Measurements from ENCODE around the gene LEO1.

LEO1 gene

DNA sequence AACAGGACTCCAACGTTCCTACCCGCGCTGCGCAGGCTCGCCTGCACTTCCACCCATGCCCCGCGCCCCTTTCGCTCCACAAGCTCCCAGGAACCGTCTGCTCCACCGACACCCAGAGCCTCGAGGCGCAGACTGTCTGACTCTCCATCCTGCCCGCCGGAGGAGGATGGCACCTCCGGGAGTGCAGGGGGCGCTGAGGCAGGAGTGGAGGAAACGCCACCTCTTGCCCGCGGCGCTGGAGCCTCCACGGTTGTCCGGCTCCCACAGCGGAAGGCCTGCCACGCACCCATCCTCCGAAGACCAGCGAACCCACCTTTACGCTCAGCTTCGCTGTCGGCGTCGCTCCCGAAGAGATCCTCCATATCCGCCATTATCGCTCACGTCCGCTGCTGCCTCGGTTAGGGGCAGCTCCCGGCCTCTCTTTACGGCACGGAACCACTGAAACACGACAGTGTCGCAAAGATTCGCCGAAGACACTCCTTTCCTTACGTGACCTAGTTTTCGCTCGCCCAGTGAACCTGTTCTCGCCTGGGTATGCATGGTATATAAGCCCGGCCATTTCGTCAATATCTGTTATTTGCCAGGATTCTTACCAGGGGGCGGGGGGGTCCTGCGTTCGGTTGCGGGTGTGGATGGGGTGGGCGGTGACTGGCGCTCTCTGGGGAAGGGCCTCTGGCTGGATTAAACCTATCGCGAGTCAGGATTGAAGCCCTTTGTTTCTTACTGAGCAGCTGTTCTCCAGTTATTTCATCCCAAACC is at the start of gene LEO1:
TSS of gene LEO1 (minus strand) at position 404 of the 759 bp plus-strand sequence. CDS start at position 371, 33 bp downstream.
- DNase-seq = peak; percentile 97

GRCh38 chr15:52021128-52021671 is 49.6 kb upstream of the LEO1 start:
- no peak for DNase-seq

DNA sequence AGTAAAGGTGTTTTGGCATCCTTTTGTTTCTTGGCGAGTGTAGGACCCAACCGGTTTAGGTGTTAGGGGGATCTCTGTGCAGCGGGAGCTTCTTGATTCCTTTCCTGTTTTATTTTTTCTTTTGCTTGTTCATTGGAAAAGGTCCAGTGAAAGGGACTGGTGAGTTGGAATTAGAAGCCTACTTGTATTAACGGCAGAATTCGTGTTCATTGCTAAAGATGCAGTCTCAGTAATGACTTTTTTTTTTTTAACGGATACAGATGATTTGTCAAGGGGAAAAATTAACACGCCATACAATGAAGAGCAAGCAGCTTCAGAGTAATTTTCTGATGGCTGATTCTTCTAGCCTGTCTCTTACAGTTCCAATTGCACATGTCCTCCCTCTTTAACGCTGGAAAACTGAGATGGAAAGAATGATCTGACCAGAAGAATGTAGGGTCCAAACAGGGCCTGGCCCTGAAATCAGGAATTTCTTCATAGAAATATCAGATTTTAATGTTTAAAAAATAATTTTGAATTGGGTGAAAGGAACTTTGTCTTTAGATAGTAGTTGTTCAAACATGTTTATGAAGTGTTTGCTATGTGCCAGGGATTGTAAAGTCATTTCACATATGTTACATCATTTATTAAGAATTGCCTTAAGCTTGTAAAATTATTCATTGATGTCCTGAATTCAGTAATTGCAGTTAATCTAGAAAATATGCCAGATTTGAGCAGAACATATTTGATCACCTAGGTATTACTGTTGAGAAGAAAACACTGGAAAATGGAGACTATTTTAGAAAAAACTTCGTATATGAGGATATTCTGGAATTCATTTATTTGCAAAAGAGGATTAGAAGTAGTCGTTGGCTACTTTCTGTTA is 48.9 kb upstream of the LEO1 start:
- DNase-seq = no peak

DNA sequence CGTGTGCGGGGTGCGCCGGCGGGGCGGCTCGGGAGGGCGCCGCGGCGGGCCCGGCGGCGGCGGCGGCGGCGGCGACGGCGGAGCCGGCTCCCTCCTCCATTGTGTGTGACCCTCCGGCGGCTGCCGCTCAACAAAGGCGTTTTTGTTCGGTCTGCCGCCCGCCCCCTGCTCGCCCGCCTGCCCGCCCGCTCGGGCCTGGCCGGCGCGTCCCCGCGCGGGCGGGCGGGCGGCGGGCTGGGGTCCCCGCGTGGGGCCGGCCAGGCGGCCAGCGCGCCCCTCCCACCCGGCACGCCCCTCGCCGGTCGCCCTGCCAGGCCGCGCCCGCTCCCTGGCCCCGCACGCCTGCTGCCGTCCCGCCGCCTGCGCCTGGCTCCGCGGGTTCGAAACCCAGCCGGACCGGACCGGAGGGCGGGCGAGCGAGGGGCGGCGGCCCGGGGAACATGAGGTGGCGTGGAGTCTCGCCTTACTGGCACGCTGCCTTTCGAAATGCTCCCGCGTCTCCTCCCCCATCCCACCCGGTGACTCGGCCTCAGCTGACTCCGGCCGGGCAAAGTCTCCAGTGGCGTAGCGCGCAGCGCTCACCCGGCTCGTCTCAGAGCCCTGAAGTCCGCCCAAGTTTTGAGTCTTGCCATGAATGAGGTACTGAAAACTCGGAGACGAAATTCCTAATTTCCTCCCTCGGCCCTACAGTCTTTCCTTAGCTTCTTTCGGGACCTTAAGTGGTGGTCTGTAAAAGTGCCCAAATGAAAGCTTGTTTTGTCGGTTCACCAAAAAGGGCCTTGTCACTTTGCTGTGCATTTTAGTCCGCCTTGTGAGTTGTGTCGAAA is 48.0 kb upstream of the LEO1 start:
- no peak for DNase-seq

DNA sequence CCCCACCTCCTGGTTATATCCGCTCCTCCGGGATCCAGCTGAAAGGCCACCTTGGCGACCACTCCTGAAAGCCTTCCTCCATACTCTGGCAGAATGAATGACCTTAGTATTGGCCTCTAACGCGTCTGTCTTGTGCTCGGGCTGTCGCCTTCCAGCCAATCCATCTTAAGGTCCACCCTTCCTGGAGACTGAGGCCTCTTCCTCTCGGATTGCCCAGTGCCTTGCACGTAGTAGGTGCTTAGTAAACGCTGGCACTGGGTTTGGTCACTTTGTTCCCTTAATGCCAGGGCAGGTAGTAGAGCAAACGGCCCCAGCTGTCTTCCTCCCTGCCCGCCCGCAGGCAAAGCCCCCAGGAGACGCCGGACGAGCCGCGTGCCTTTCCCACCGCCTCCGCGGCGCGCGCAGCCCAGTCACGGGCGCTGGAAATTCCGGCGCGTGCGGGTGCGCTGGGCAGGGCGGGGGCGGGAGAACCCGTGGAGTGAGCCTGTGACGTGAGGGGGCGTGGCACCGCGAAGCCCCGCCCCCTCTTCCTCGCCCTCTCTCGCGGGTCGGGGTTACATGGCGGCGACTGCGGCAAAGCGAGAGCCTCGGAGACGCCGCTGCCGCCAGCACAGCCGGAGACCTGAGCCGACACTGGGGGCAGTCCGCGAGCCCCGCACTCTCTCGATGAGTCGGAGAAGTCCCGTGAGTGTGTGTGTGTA is 47.3 kb upstream of the LEO1 start, which contains the start of gene MAPK6:
TSS of gene MAPK6 (plus strand) at position 527 of the 701 bp plus-strand sequence. CDS start 27,242 bp downstream, outside the sequence.
- DNase-seq = peak; percentile 52

DNA sequence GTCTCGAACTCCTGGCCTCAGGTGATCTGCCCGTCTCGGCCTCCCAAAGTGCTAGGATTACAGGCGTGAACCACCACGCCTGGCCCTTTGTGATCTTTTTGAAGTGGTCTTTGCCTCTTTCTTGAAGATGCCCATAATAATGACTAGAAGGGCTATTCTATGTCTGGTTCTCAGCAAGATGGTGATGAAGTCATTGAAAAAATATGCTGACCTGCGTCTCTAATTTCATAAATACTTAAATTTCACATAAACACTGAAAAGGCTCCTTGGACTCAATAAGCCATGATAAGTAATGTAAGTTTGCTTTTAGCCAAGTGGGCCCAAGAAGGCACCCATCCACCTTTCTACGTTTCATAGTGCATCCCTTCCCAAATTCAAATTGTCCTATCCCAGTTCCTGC is 46.7 kb upstream of the LEO1 start:
- no peak for DNase-seq

- DNase-seq = no peak
Observed at GRCh38 chr15:52016316-52016715, 44.7 kb upstream of the LEO1 start.

GRCh38 chr15:52014616-52015015 is 43.0 kb upstream of the LEO1 start:
- no peak for DNase-seq

- no peak for DNase-seq
Observed at GRCh38 chr15:52013151-52013791, 41.7 kb upstream of the LEO1 start.

DNA sequence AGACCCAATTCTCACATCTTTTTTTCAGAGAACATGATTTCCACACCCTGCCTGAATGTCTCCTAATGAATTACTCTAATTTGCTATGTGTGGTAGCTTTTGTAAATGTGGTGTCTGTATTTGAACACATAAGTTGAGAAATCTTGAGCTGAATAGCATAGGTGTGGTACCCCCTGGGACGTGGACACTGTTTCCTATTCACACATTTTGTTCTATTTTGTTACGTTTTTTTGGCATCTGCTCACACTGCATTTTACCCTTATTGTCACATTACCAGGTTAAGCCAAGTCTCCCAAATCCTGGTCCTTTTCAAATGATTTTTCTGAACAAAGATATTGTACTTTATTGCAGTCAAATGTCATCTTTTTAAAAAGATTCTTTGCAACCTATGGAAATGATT is 40.6 kb upstream of the LEO1 start:
- DNase-seq = no peak

GRCh38 chr15:52011711-52012144 is 40.1 kb upstream of the LEO1 start:
- DNase-seq = no peak

DNA sequence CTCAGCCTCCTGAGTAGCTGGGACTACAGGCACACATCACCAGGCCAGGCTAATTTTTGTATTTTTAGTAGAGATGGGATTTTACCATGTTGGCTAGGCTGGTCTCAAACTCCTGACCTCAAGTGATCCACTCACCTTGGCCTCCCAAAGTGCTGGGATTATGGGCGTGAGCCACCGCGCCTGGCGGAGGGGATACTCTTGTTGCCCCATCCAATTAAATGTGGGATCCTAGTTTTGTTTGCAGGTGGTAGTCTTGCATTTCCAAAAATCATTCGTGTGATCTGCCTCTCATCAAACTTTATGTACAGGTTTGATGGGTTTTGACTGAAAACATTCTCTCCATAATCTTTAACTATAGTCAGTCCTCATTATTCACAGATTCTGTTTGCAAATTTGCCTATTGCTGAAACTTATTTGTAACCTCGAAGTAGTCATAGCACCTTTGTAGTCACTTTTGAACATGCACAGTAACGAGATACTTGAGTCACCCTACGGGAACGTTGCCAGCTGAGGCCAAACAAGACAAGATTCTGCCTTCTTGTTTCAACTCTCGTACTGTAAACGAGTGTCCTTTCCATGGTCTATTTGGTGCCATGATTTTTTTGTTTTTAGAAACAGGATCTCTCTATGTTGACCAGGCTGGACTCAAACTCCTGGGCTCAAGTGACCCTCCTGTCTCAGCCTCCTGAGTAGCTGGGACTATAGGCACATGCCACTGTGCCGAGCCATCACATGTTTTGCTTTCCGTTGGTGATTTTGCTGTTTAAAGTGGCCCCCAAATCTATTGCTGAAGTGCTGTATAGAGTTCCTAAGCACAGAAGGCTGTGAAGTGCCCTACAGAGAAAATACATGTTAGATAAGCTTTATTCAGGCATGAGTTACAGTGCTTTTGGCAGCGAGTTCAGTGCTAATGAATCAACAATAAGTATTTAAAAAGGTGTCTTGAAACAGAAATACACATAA is 39.3 kb upstream of the LEO1 start:
- no peak for DNase-seq

- no peak for DNase-seq
Observed at GRCh38 chr15:52008698-52009434, 37.3 kb upstream of the LEO1 start.

GRCh38 chr15:52008359-52008697 is 36.8 kb upstream of the LEO1 start:
- DNase-seq = no peak

DNA sequence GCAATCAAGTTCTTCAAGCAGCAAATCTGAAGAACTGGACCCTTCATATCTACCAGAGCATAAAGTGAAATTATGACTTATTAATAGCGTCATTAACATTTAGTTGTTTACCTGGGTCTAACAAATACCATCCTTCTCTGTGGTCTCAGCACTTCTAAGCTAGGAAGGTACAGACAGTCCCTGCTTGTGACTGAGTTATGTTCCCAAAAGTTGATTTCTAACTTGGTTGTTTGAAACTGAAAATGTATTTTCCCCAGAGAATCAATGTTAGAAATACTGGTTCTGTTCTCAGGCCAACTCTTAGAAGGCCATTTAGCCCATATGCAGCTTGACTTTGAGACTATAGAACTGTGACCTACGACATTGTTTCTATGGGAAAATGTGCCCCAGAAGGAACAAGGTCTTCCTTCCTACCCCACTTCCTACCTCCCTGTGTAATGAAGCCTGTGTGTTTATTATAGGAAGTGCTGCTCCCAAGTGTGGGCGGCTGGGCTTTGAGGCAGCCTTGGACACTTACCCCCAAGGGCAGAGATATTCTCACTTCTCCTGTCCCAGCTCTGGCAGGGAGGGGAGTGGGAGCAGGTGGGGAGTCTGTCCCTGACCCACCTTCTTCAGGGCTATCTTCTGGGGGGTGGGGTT is 35.2 kb upstream of the LEO1 start:
- no peak for DNase-seq

GRCh38 chr15:52005748-52006701 is 34.4 kb upstream of the LEO1 start:
- no peak for DNase-seq

GRCh38 chr15:52004806-52005205 is 33.2 kb upstream of the LEO1 start:
- no peak for DNase-seq

DNA sequence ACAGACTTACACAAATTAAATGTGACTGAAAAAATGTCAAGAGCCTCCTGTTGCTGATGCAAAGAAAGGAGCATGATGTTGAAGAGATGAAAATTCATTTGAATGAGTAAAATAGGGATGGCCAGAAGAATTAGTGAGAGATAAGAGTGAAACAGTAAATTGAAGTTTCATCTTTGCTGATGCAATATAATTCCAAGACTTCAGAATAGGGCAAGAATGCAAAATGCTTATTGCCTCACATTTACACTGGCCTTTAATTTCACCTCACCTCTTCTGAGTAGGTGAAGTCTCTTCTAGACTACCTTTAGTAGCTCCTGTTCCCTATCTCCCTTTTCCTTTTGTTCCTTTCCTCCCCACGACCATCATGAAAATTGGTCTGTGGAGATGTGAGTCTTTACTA is 32.1 kb upstream of the LEO1 start:
- no peak for DNase-seq

All from NCI-H510A (cell line).